GM12801 (cell line): ENCODE results near the gene RYR2.

Experiments used
- TF ChIP-seq, protein P1 (sequence below): IDR thresholded peaks from one replicate; pipeline ENCODE4 v1.5.1; 2011; ENCODE audit warnings: control low read depth; ENCODE audit not compliant: insufficient read length; ENCODE audit errors: extremely low read depth

Gene RYR2

DNA sequence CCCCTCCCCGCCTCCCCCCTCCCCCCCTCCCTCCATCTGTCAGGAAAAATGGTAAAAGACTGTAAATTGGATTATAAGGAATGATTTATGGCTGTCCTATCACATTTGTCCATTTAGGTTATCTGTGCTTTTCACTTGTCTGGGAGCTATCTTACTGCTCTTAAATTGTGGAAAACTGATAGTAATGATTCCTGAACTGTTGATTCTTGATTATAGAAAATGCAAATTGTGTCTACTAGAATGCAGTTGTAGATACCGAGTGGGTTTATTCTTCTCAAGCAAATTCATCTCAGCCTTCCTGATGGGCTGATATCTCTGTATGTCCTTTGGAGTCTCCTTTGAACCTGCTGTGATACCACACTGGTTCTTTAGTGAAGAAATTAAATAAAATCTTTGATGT is 12.3 kb downstream of the RYR2 start:
- TF ChIP-seq, protein P1, sequence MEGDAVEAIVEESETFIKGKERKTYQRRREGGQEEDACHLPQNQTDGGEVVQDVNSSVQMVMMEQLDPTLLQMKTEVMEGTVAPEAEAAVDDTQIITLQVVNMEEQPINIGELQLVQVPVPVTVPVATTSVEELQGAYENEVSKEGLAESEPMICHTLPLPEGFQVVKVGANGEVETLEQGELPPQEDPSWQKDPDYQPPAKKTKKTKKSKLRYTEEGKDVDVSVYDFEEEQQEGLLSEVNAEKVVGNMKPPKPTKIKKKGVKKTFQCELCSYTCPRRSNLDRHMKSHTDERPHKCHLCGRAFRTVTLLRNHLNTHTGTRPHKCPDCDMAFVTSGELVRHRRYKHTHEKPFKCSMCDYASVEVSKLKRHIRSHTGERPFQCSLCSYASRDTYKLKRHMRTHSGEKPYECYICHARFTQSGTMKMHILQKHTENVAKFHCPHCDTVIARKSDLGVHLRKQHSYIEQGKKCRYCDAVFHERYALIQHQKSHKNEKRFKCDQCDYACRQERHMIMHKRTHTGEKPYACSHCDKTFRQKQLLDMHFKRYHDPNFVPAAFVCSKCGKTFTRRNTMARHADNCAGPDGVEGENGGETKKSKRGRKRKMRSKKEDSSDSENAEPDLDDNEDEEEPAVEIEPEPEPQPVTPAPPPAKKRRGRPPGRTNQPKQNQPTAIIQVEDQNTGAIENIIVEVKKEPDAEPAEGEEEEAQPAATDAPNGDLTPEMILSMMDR = no peak

DNA sequence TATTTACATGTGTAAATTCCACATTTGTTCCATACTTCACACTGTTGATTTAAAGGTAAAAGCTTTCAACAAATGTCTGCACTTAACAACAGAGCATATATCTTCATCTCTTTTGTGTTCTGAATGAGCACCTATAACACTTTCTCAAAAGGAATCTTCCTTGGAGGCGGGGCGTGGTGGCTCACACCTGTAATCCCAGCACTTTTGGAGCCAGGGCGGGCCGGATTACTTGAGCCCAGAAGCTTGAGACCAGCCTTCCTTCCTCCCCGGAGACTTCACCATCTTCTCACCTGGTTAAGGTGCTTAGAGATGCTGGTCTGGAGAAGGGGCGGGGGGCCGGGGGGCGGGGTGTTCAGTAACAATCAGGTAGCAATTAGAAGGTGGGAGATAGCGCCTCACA is 16.5 kb downstream of the RYR2 start:
- TF ChIP-seq, protein P1 = no peak

DNA sequence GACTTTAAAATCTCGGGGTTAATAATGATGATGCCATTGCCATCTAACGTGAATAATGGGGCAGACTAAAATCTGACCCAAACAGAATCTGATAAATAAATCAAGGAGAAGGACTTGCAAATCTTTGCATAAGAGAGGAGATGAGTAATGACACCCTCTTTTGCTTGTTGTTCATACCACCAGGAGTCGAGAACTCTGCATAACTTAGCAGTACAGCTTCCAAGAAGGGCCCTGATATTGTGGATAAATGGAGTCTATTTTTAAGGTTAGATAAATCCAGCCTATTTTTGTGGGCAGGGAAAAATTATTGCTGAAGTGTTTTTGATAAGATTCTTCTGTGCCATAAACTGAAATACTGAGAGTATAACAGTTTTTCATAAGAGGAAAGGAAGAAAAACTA is 17.3 kb downstream of the RYR2 start:
- TF ChIP-seq, protein P1 = no peak

DNA sequence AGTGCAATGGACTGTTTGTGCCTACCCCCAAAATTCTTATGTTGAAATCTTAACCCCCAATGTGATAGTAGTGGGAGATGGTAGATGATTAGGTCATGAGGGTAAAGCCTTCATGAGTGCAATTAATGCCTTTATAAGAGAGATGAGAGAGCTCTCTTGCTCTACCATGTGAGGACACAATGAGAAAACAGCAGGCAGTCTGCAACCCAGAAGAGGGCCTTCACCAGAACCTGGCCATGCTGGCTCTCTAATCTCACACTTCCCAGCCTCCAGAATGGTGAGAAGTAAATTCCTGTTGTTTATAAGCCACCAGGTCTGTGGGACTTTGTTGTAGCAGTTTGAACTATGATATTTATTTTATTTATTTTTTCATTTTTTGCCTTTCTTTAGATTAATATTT is 21.0 kb downstream of the RYR2 start:
- TF ChIP-seq, protein P1 = no peak

DNA sequence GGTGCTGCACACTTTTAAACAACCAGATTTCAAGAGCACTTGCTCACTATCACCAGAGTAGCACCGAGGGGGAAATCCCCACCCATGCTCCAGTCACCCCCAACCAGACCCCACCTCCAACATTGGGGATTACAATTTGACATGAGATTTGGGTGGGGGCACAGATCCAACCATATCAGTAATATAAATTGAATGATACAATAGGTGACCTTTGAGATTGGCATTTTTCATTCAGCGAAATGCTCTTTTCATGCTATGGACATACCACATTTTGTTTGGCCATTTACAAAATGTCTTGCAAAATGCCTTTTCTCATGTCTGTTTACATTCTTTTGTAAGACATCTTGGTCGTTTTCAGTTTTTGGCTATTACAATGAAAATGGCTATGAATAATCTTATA is 23.9 kb downstream of the RYR2 start:
- TF ChIP-seq, protein P1 = no peak

DNA sequence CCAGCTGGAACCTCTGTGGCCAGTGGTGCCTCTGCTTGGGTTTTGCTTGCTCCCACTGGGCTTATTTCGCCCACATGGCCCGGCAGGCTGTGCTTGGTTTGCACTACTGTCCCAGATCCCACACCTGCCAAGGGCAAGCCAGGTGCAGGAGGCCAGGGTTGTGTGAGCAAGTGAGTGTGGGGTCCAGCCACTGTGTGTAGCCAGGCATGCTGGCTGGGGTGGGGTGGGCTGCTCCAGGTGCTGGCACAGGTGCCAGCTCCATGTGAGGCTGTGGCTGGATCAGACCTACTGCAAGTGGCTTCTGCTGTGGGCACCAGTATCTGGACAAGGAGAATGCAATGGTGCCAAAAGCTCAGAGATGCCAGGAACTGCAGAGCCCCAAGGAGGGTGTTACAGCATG is 28.5 kb downstream of the RYR2 start:
- TF ChIP-seq, protein P1 = no peak

DNA sequence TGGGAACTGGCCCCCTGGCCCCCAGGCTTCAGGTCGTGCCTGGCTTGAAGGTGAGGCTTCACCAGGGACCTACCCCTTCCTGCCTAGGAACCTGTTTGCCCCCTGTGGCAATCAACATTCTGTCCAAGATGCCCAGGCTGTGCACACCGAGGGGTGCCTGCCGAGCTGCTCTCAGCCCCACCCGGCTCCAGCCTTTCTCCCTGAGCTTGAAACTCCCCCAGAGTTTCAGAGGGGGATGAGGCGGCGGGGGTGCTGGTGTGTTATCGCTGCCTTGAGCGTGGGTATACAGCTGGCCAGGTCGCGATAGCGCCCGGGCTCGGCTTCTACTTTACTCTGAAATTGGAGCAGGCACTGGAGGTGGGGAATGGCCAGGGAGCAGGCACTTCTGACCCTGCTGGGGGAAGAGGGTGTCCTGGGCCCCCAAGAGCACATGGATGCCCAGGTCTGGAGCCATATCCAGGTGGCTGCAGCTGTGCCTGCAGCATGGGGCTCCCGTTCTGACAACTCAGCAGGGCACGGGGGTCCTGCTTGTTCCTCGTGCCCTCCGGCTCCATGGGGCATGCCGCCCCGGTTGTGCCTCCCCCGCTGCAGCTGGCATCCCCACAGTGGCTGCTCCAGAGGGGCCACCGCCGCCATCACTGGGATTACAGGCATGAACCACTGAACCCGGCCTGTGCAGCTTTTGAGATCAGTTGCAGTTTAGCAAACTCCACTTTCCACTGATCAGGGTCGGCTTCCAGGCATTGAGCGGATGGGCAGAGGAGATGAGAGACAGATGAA is 29.8 kb downstream of the RYR2 start:
- TF ChIP-seq, protein P1 = no peak
